Esophagus muscularis mucosa (tissue), 4 donors: ENCODE data around the gene EIF6. TPM values are rescaled to one million over a fixed set of nuclear protein-coding genes. Genes with fewer than 3 reads are reported as not detected.
"Not testable (repeated sequence)": the region's sequence is repeated elsewhere in the genome, so short reads cannot be mapped to it uniquely, and the experiment has no call there.

Experiments used
- DNase-seq: peaks from one replicate; pipeline ENCODE4 v3.0.0-alpha.2; 2017; ENCODE audit errors: extremely low spot score
- H3K27ac ChIP-seq, 4 donors: fragments of 200-600 bp; sonication (generic); replicated peaks in 1 of 4; 1 replicate in 3 of 4; 2 replicates in 1 of 4; pipeline ENCODE4 v1.5.1; 2016 to 2019; ENCODE audit warnings: mild to moderate bottlenecking in 1 of 4
- H3K27me3 ChIP-seq, 4 donors: fragments of 200-600 bp; sonication (generic); one replicate each; pipeline versions ENCODE4 v1.5.1 to v1.6.0; 2016 to 2019
- H3K36me3 ChIP-seq, 4 donors: fragments of 200-600 bp; sonication (generic); one replicate each; pipeline ENCODE4 v1.5.1; 2016 to 2019
- H3K4me1 ChIP-seq, 4 donors: fragments of 200-600 bp; sonication (generic); one replicate each; pipeline ENCODE4 v1.5.1; 2016 to 2019
- H3K4me3 ChIP-seq, 4 donors: fragments of 200-600 bp; sonication (generic); 1 replicate in 2 of 4; 2 replicates in 2 of 4; pipeline ENCODE4 v1.5.1; 2016 to 2019; ENCODE audit warnings: mild to moderate bottlenecking in 4 of 4, moderate library complexity in 1 of 4
- H3K9me3 ChIP-seq, 4 donors: fragments of 200-600 bp; sonication (generic); 1 replicate in 3 of 4; 2 replicates in 1 of 4; pipeline ENCODE4 v1.5.1; 2016 to 2019
- EP300 ChIP-seq: sonication (generic); formaldehyde crosslinking; IDR thresholded peaks from one replicate; pipeline ENCODE4 v1.6.1; 2017; ENCODE audit warnings: antibody characterized with exemption
- POLR2A ChIP-seq: fragments of 450-650 bp; IDR thresholded peaks from one replicate; pipeline ENCODE4 v1.6.1; 2017; ENCODE audit warnings: antibody characterized with exemption, moderate library complexity, mild to moderate bottlenecking, low read depth
- POLR2AphosphoS5 ChIP-seq, 2 donors: sonication (generic); formaldehyde crosslinking; IDR thresholded peaks; one replicate each; pipeline ENCODE4 v1.6.1; 2017; ENCODE audit warnings: antibody characterized with exemption in 2 of 2
- WGBS: methylation state at CpG from one replicate; pipeline ENCODE4 v1.1.5; 2018; 5-methylcytosine and 5-hydroxymethylcytosine counted together
- intact Hi-C: fragments of 100-400 bp; cut with DNase I; formaldehyde crosslinking; loops from one replicate; pipeline ENCODE4 v1.15.1; 2023
- total RNA-seq, 4 donors: library from RNA; depleted of rRNA; stranded (reverse); fragments of >200 nt; gene quantifications; one replicate each; pipeline versions ENCODE4 v1.1.0 to v1.2.1, GENCODE V29; 2016
- TF ChIP-seq, protein P1 (sequence below), 3 experiments: fragments of 200-600 bp in 2 of 3; fragments of 450-650 bp in 1 of 3; sonication (generic) in 2 of 3; IDR thresholded peaks; one replicate each; pipeline ENCODE4 v1.5.1; 2017 to 2019; ENCODE audit warnings: antibody characterized with exemption in 3 of 3, mild to moderate bottlenecking in 2 of 3, moderate library complexity in 1 of 3

EIF6 gene
- total RNA-seq, 4 donors from 2014 or later: 47.8 to 106 (median 85.0) TPM

DNA sequence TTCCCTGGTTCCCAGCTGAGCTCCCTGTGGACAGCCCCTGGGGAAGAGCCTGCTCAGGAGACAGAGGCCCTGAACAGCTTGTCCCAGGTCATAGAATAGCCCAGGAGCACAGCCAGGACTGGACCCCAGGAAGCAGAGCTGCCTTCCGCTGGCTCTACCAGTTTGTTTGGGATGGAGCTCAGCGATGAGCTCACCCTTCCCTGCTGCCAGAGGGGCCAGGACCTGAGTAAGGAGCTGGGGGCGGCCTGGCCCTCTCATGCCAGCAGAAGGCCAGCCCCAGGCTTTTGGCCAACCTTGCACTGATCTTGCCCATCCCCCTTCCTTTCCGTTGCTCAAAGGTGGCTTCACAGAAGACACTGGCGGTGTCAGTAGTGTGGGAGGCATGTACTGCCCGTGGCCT, 24.1 kb downstream of the EIF6 start:
- H3K27ac ChIP-seq: no peak overlapping the region
- no peaks in the 10 kb centered on the region for H3K9me3 ChIP-seq
- H3K36me3 ChIP-seq: peaks cover 0 to 34% (median 8%) of the 10 kb centered on the region in 4 donors
- H3K27me3 ChIP-seq: no peaks in the 10 kb centered on the region
- H3K4me3 ChIP-seq: no peak overlapping the region
- DNase-seq: no peak
- H3K4me1 ChIP-seq: peaks cover 21 to 55% (median 30%) of the 10 kb centered on the region in 4 donors
- WGBS: 100% methylated on average over 1 of the region's 6 CpGs
- intact Hi-C loops: no loop called here
- TF ChIP-seq EP300 (no peak), POLR2AphosphoS5 (IDR thresholded peaks at IDR 0.05) (no peak), POLR2A (no peak)
- TF ChIP-seq, protein P1, sequence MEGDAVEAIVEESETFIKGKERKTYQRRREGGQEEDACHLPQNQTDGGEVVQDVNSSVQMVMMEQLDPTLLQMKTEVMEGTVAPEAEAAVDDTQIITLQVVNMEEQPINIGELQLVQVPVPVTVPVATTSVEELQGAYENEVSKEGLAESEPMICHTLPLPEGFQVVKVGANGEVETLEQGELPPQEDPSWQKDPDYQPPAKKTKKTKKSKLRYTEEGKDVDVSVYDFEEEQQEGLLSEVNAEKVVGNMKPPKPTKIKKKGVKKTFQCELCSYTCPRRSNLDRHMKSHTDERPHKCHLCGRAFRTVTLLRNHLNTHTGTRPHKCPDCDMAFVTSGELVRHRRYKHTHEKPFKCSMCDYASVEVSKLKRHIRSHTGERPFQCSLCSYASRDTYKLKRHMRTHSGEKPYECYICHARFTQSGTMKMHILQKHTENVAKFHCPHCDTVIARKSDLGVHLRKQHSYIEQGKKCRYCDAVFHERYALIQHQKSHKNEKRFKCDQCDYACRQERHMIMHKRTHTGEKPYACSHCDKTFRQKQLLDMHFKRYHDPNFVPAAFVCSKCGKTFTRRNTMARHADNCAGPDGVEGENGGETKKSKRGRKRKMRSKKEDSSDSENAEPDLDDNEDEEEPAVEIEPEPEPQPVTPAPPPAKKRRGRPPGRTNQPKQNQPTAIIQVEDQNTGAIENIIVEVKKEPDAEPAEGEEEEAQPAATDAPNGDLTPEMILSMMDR (IDR thresholded peaks at IDR 0.05): no peak

DNA sequence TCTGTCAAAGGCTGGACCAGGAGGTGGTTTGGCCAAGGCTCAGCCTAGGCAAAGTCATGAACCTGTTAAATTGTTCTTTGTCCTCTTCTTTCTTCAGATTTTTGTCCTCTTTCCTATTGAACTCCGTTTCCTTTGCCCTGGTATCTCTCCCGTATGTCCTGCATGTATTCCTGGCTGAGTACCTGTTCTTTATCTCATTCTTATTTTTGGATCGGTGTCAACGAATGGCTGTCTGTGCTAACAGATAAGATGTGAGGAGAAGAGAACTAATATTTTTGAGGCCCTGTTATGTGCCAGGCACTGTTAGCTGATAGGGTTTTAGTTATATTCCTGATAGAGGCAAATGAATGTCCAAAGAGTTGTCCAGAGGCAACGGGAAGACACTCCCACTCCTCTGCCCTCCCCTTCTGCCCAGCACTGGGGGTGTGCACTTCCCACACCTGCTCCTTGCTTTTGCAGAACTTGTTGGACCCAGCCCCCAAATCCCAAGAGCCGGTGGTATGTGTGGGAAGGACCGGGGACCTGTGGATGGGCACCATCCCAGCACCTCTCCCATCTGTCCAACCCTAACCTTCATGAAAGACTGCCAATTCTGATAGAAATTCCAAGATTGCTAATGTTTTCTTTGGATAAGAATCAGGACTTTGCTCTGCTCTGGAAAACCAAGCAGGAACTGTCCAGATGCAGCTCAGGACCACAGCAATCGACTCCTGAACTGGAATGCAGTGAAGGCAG, 27.2 kb downstream of the EIF6 start:
- Histone ChIP-seq H3K36me3 (peaks cover 3 to 33% (median 11%) of the 10 kb centered on the region in 4 donors), H3K4me3 (no peak overlapping the region), H3K27me3 (no peaks in the 10 kb centered on the region), H3K9me3 (no peaks in the 10 kb centered on the region), H3K27ac (no peak overlapping the region), H3K4me1 (peaks cover 7 to 34% (median 9%) of the 10 kb centered on the region in 4 donors)
- no peak for DNase-seq
- TF ChIP-seq EP300: no peak
- no peak for TF ChIP-seq POLR2A
- TF ChIP-seq, protein P1 (IDR thresholded peaks at IDR 0.05): no peak
- no peak for TF ChIP-seq POLR2AphosphoS5 (IDR thresholded peaks at IDR 0.05)
- intact Hi-C loops: no loop called here
- WGBS: 58% methylated on average over 8 of the region's 8 CpGs

DNA sequence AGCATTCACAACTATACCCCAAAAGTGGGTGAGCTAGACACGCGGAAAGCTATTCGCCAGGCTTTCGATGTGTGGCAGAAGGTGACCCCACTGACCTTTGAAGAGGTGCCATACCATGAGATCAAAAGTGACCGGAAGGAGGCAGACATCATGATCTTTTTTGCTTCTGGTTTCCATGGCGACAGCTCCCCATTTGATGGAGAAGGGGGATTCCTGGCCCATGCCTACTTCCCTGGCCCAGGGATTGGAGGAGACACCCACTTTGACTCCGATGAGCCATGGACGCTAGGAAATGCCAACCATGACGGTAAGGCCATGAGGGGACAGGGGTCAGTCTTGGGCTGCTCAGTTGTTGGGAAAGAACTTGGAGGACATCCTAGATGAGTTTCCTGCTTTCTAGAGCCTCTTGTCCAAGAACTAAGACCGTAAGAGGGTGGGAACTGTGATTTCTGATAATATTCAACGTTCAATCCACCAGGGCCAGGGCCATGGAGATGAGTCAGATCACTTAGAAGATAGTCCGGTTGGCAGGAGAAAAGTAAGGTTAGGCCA, 30.0 kb downstream of the EIF6 start:
- no peak overlapping the region for H3K27ac ChIP-seq
- peaks cover 3 to 24% (median 9%) of the 10 kb centered on the region in 4 donors for H3K36me3 ChIP-seq
- no peaks in the 10 kb centered on the region for H3K27me3 ChIP-seq
- intact Hi-C loops: no loop called here
- TF ChIP-seq, protein P1 (IDR thresholded peaks at IDR 0.05): no peak
- TF ChIP-seq POLR2AphosphoS5 (IDR thresholded peaks at IDR 0.05) (no peak), POLR2A (no peak), EP300 (no peak)
- WGBS: 95% methylated on average over 12 of the region's 12 CpGs
- peaks cover 7 to 16% (median 9%) of the 10 kb centered on the region in 4 donors for H3K4me1 ChIP-seq
- H3K9me3 ChIP-seq: no peaks in the 10 kb centered on the region
- no peak overlapping the region for H3K4me3 ChIP-seq
- no peak for DNase-seq

DNA sequence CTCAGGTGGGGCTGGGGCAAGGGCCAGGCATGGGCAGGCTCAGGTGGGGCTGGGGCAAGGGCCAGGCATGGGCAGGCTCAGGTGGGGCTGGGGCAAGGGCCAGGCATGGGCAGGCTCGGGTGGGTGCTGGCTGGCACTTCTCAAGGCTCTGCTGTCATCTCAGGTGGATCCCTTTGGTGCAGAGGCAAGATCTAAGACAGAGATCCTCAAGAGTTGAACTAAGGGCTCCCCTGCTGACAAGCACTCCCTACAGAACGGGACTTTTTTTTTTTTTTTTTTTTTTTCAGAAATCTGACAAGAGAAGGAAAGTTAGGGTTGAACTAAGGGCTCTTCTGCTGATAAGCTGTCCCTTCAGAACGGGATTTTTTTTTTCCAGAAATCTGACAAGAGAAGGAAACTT, 31.6 kb downstream of the EIF6 start:
- H3K36me3 ChIP-seq: peaks cover 3 to 19% (median 7%) of the 10 kb centered on the region in 4 donors
- intact Hi-C loops: no loop called here
- 90% methylated on average over 3 of the region's 3 CpGs for WGBS
- H3K9me3 ChIP-seq: no peaks in the 10 kb centered on the region
- H3K4me3 ChIP-seq: no peak overlapping the region
- H3K27me3 ChIP-seq: no peaks in the 10 kb centered on the region
- no peak for DNase-seq
- no peak overlapping the region for H3K27ac ChIP-seq
- H3K4me1 ChIP-seq: peaks cover 7 to 10% (median 9%) of the 10 kb centered on the region in 4 donors
- TF ChIP-seq, protein P1 (IDR thresholded peaks at IDR 0.05): no peak
- no peak for TF ChIP-seq POLR2A
- no peak for TF ChIP-seq EP300
- no peak for TF ChIP-seq POLR2AphosphoS5 (IDR thresholded peaks at IDR 0.05)

DNA sequence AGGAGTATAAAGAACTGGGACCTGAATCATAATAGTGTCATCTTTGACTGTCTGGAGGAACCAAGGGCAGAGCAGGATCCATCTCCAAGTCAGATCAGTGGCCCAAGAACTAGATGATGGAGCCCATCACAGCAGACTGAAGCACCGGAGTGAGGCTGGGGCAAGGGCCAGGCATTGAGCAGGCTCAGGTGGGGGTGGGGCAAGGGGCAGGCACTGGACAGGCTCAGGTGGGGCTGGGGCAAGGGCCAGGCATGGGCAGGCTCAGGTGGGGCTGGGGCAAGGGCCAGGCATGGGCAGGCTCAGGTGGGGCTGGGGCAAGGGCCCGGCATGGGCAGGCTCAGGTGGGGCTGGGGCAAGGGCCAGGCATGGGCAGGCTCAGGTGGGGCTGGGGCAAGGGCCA, 32.0 kb downstream of the EIF6 start:
- H3K9me3 ChIP-seq, DNase-seq, H3K4me3 ChIP-seq, H3K27ac ChIP-seq, intact Hi-C loops, H3K4me1 ChIP-seq, H3K27me3 ChIP-seq: not testable (repeated sequence)
- peaks cover 3 to 19% (median 7%) of the 10 kb centered on the region in 4 donors for H3K36me3 ChIP-seq
- 83% methylated on average over 1 of the region's 2 CpGs for WGBS
